ENCODE data around the gene ZNF74. TPM values are rescaled to one million over a fixed set of nuclear protein-coding genes. Genes with fewer than 3 reads are reported as not detected.

The ZNF74 gene
- total and polyA plus RNA-seq, 10 of the 15 experiments (the other 5 are each of a cell fraction or from before 2014, with no cell fraction given), result 0.37 to 9.3 (median 5.1) TPM

- intact Hi-C loops (cut with micrococcal nuclease; ENCODE audit: unreplicated experiment) (no loop called here), in situ Hi-C loops (cut with MboI) (no loop called here)
- ChIA-PET SMC1A (ENCODE audit: uncharacterized antibody, unreplicated experiment) (interaction anchor here (1.4 to 1.6 kb wide), 2 partner anchors 11 to 61 kb away, joined by 3 to 4 read pairs; no protein-coding TSS in a partner anchor), POLR2A (no interaction called here), CTCF (interaction anchor here (0.6 kb wide), 1 partner anchor 22 kb away, joined by 3 read pairs; no protein-coding TSS in a partner anchor), RAD21 (ENCODE audit: unreplicated experiment) (no interaction called here)
- TF ChIP-seq TBL1XR1 (IDR thresholded peaks at IDR 0.05; ENCODE audit: low read depth, low read length), result no peak
- TF ChIP-seq, protein P1, sequence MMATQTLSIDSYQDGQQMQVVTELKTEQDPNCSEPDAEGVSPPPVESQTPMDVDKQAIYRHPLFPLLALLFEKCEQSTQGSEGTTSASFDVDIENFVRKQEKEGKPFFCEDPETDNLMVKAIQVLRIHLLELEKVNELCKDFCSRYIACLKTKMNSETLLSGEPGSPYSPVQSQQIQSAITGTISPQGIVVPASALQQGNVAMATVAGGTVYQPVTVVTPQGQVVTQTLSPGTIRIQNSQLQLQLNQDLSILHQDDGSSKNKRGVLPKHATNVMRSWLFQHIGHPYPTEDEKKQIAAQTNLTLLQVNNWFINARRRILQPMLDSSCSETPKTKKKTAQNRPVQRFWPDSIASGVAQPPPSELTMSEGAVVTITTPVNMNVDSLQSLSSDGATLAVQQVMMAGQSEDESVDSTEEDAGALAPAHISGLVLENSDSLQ (IDR thresholded peaks at IDR 0.05), result 0 out of 2 replicates have a peak, but pooled peaks have one; percentile 26
- no peak for TF ChIP-seq MTA2 (IDR thresholded peaks at IDR 0.05; ENCODE audit: low read depth)
- TF ChIP-seq, protein P2, sequence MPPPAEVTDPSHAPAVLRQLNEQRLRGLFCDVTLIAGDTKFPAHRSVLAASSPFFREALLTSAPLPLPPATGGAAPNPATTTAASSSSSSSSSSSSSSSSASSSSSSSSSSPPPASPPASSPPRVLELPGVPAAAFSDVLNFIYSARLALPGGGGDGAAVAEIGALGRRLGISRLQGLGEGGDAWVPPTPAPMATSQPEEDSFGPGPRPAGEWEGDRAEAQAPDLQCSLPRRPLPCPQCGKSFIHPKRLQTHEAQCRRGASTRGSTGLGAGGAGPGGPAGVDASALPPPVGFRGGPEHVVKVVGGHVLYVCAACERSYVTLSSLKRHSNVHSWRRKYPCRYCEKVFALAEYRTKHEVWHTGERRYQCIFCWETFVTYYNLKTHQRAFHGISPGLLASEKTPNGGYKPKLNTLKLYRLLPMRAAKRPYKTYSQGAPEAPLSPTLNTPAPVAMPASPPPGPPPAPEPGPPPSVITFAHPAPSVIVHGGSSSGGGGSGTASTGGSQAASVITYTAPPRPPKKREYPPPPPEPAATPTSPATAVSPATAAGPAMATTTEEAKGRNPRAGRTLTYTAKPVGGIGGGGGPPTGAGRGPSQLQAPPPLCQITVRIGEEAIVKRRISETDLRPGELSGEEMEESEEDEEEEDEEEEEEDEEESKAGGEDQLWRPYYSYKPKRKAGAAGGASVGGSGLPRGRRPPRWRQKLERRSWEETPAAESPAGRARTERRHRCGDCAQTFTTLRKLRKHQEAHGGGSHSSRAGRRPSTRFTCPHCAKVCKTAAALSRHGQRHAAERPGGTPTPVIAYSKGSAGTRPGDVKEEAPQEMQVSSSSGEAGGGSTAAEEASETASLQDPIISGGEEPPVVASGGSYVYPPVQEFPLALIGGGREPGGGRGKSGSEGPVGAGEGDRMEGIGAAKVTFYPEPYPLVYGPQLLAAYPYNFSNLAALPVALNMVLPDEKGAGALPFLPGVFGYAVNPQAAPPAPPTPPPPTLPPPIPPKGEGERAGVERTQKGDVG (CRISPR knock-in tag; IDR thresholded peaks at IDR 0.05), result no peak
- peak; percentile 45; the same call in 1 of the 2 replicates for TF ChIP-seq SPI1 (IDR thresholded peaks at IDR 0.05; ENCODE audit: borderline replicate concordance, insufficient read depth, low read depth, low read length)
- no peak for ATAC-seq
- H3K4me1 ChIP-seq (ENCODE audit: control insufficient read depth, insufficient read depth, low read length), result peaks cover 8% of the 10 kb centered on the region
- no peak for DNase-seq (ENCODE audit: low read depth, low spot score)
- peak overlapping the region; percentile 99 for H3K4me2 ChIP-seq (ENCODE audit: control insufficient read depth, insufficient read depth)
- H4K20me1 ChIP-seq (ENCODE audit: control insufficient read depth, insufficient read depth), result no peaks in the 10 kb centered on the region
- no peaks in the 10 kb centered on the region for H3K27me3 ChIP-seq (replicated peaks in 1 of 2; ENCODE audit: control insufficient read depth in 2 of 2, insufficient read depth in 2 of 2, low read length in 1 of 2)
- no peak overlapping the region for H3K9ac ChIP-seq (ENCODE audit: control insufficient read depth, insufficient read depth, low read length)
- no peak overlapping the region for H2AFZ ChIP-seq (ENCODE audit: control insufficient read depth, low read depth, low read length)
- no TSS peak for BruUV-seq (replicated peaks)
- no peaks in the 10 kb centered on the region for H3K79me2 ChIP-seq (ENCODE audit: control insufficient read depth, insufficient read depth, low read length)
- no peaks in the 10 kb centered on the region for H3K9me3 ChIP-seq (replicated peaks; ENCODE audit: control insufficient read depth, insufficient read depth, low read length)
- no peak overlapping the region for H3K27ac ChIP-seq (ENCODE audit: control insufficient read depth, insufficient read depth)
- no peaks in the 10 kb centered on the region for H3K36me3 ChIP-seq (ENCODE audit: control insufficient read depth in 2 of 2, insufficient read depth in 2 of 2, low read length in 1 of 2)
- FAIRE-seq, result no peak
- 28% methylated on average over 2 of the region's 2 CpGs for WGBS (ENCODE audit: insufficient coverage, insufficient replicate concordance, low lambda C conversion rate, missing lambda C conversion rate)
- H3K4me3 ChIP-seq, result no peak overlapping the region
Observed at GRCh38 chr22:20395907-20396287, 1.9 kb downstream of the ZNF74 start.
